Fibroblast of skin of scalp (primary cell): ENCODE measurements around the gene SPCS3.
A peak's percentile ranks its signal among the peaks of the same experiment; 100 is the strongest.
"Not testable (repeated sequence)": the region's sequence is repeated elsewhere in the genome, so short reads cannot be mapped to it uniquely, and the experiment has no call there.

Source experiments
- DNase-seq: peaks from one replicate; pipeline ENCODE4 v3.0.0-alpha.2; 2013

Gene SPCS3

DNA sequence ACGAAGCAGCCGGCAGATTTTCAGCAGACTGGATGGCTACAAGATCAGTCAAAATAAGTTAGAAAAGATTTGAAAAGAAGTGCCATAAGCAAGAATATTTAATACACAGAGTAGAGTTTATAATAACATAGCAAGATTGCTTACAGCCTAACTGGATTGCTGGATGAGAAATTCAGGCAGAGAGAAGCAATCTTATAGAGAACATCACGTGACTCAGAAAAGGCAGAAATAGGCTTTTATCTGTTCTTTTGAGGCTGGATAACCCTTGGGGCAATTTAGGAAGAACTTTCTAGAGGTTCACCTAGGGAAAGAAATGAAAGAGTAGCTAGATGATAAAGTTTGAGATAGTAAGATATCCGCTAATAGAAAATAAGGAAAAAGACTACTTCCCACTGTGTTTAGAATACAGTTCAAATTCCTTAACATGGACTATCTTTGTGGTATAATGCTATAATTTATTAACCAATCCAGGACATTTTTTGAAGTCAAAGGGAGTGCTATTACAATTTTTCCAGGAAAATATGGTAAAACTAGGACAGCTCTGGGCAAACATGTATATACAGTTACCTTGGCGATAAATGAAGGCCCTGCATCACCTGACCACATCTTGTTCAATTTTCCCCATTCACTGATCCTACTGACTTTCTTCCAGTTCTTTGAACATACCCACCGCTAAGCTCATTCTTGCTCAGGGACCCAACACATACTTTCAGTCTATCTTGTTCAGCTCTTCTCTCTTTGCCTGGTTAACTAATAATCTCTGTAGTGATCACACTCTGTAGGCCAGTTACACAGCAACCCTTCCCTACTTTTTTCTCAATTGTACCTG is 12.7 kb upstream of the SPCS3 start:
- no peak for DNase-seq

DNA sequence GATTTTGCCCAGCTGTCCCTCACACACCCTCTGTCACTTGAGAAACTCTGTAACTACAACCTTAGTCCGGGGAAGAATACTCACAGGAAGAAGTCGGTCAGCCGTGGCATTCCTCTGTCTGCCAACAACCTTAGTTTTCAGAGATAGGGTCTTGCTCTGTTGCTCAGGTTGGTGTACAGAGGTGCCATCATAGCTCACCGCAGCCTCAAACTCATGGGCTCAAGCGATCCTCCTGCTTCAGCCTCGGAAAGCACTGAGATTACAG is 12.2 kb upstream of the SPCS3 start:
- DNase-seq: no peak

DNA sequence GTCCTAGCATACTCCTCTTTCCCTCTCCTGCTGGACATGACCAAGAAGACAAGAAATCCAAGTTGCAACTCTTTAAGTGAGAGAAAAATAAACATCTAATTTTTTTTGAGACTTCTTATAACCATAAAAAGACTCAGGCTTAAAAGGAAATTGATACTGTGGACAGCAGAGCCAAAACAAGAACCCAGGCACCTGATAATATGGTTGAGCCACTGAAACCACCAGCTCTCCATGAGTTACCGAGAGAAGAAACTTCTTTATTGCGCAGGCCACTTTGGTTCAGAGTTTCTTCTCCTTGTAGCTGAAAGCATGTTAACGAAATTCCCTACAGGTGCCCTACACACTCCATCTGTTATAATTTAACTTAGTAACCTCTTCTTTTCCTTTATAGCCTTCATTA is 11.3 kb upstream of the SPCS3 start:
- DNase-seq: no peak

- no peak for DNase-seq
These were observed 10.7 kb upstream of the SPCS3 start for GRCh38 chr4:176309046-176309445.

DNA sequence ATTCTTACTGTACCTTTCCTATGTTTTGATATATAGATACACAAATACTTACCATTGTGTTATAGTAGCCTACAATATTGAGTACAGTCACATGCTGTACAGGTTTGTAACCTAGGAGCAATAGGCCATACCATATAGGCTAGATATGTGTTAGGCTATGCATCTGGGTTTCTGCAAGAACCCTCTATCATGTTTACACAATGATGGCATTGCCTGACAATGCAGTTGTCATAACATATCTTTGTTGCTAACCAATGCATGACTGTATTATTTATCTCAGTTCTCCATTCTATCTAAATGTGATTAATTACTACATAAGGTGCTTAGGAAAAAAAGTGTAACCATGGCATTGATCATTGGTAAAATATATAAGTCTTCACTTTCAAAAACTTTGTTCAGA is 10.0 kb upstream of the SPCS3 start:
- peak; percentile 31 for DNase-seq

DNA sequence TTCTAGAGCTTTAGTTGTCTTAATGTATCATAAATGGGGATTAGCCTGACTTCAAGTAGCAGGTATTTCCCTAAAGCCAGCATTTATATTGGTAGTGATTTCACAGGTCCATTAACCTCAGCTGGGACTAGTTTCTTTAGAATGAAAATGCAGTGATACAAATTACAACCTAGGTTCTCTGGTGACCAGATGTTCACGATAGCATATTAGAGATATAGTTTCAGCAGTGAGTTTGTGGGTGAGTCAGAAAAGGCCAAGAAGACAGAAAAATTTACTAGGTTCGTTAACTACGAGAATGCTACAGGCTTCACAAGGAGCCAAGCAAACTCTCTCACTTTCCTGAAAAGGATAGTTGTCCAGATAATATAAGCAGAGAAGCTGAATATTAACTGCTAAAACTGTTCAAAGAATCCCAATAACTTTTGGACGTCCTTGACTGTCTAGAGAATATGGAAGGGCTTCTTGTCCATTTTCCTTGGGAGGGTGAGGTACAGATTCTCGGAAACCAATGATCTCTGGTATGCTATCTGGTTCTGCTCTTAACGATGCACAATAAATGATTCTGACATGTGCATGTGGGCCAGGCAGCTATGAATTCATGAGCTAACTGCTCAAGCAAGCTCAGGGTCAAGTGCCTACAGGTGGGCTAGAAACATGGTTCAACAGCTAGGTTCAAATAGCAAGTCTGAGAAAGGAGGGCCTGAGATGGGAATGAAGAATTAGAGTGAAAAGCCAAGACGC is 6.0 kb upstream of the SPCS3 start:
- DNase-seq: no peak

- DNase-seq: peak; percentile 20
These were observed 539 bp upstream of the SPCS3 start for GRCh38 chr4:176319151-176319703.

DNA sequence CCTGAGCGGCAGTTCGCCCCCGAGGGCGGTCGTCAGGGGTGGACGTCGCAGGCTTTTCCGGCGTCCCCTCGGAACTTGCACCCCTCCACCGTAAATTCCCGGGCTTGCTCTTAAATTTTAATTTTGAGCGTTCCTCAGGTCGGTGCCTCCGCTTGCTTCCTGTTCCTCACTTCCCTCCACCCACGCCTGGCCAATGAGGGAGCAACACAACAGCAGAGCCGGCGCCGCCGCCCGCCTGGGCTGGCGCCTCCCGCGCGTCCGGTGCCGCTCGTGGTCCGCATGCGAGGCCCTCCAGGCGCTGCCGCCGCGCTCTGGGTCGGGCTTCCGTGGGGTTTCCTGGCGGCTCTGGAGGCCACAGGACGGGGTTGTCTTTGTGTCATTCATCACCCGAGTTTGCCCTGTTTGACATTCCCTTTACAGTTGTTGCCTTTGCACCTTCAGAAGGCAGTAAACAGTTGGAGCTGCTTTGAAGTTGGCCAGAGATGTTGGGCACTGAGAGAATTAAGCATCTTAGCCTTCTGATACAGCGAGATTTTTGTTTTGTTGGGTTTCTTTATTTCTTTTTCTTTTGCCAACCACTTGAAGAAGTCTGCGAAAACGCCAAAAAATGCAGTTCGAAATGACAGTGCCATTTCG is 692 bp downstream of the SPCS3 start:
- DNase-seq: peak; percentile 89

GRCh38 chr4:176320976-176321361 is 1.2 kb downstream of the SPCS3 start:
- DNase-seq: no peak

- DNase-seq: no peak
These were observed 1.8 kb downstream of the SPCS3 start for GRCh38 chr4:176321589-176321988.

- DNase-seq: peak; percentile 33
These were observed 3.9 kb downstream of the SPCS3 start for GRCh38 chr4:176323511-176324160.

DNA sequence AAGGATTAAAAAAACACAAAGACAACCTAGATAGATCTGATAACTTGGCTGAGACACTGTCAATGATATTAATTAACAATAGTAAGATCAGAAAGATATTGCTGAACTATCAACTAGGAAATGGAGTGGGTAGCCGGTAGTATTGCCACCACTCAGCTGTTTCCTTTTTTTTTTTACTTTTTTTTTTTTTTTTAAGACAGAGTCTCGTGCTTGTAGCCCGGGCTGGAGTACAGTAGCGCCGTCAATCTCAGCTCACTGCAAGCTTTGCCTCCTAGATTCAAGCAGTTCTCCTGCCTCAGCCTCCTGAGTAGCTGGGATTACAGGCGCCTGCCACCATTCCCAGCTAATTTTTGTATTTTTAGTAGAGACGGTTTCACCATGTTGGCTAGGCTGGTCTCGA is 5.1 kb downstream of the SPCS3 start:
- not testable (repeated sequence) for DNase-seq

DNA sequence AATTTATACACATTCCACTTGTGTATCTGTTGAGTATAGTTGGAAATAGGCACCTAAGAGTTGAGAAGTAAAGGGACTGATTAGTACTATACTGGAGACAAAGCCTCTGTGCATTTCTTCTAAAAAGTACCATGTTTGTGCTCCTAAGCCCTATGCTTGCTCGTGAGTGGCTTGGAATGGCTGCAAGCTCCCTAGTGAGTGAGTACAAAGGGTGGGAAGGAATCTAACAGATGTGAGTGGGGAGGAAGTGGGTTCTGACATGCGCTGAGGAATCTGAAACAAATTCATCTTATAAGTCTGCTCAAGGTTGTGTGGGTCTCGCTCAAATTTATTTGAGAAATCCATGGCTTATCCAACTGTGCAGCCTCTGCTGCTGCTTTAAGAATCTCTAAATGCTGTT is 13.3 kb downstream of the SPCS3 start:
- DNase-seq: peak; percentile 41

DNA sequence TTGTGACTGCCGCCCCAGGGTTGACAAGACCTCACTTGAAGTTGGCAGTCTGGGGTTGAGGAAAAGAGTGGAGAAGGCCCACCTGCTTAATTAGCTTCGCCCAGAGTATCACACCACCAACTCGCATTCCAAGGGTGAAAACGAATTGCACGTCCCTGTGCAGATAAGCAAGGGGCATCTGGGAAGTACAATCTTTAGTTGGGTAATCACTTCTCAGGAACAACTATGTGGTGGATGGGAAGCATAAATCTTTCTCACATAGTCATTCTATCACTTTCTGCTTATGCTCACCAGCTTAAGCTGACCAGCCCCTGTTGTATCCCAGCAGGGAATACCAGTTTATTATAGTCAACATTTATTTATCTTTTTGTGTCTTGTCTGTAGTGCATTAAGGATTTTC is 14.3 kb downstream of the SPCS3 start:
- DNase-seq: no peak

GRCh38 chr4:176335421-176335820 is 15.7 kb downstream of the SPCS3 start:
- DNase-seq: peak; percentile 84

GRCh38 chr4:176339936-176340761 is 20.4 kb downstream of the SPCS3 start:
- no peak for DNase-seq

DNA sequence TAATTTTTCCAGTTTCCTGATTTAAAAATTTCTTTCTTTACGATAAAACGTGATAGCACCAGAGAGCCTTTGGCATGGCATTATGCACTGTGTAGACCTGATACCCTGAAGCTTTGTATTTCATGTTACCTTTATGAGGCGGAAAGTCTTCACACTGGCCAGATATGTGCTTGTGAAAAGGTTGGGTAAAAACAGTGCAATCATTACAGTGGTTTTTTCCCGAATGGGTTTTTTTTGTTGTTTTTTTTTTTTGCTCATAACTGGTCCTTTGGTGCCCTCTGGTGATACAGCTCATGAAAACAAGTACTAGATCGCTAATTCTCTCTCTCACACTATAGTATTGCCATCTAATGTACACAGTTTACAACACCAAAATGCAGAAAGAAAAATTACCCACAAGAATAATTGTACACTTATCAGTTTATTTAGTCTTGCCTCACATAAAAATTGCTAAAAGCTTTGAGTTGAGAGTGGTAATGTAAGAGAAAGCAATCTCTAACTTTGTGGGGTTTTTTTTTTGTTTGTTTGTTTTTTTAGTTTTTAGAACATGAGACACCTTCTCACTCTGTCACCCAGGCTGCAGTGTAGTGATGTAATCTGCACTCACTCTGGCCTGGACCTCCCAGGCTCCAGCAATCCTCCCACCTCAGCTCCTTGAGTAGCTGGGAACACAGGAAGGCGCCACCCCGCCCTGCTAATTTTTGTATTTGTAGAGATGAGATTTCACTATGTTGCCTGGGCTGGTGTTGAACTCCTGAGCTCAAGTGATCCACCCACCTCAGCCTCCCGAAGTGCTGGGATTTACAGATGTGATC is 21.3 kb downstream of the SPCS3 start:
- peak; percentile 67 for DNase-seq

- DNase-seq: no peak
These were observed 22.6 kb downstream of the SPCS3 start for GRCh38 chr4:176342384-176342783.

- no peak for DNase-seq
These were observed 23.5 kb downstream of the SPCS3 start for GRCh38 chr4:176343286-176343685.

GRCh38 chr4:176345346-176345745 is 25.6 kb downstream of the SPCS3 start:
- DNase-seq: peak; percentile 68

GRCh38 chr4:176346836-176347235 is 27.1 kb downstream of the SPCS3 start:
- peak; percentile 55 for DNase-seq
